Common myeloid progenitor, CD34-positive (primary cell): ENCODE results near the gene TSPAN12.

Source experiments
- CTCF ChIA-PET: fragments of 350-600 bp; sonication (Branson Sonifier 250); formaldehyde crosslinking; loops from one replicate; lab custom pipeline; 2021; ENCODE audit warnings: antibody characterized with exemption; lab: Charles Lee
- POLR2A ChIA-PET: fragments of 350-600 bp; sonication (Branson Sonifier 250); formaldehyde crosslinking; loops from one replicate; lab custom pipeline; 2021; ENCODE audit warnings: antibody characterized with exemption; lab: Charles Lee
- DNase-seq, 3 donors: peaks; one replicate each; pipeline versions ENCODE4 v3.0.0 to v3.0.0-alpha.2; 2013
- H3K27ac ChIP-seq, 2 experiments: 1 replicate in 1 of 2; 2 replicates in 1 of 2; pipeline ENCODE4 v1.7.0; 2013; ENCODE audit warnings: inconsistent platforms in 2 of 2, low read length in 2 of 2, mild to moderate bottlenecking in 2 of 2, low read depth in 1 of 2, moderate library complexity in 1 of 2; ENCODE audit not compliant: severe bottlenecking in 2 of 2, insufficient read depth in 1 of 2, poor library complexity in 1 of 2
- H3K27me3 ChIP-seq, 5 experiments: replicated peaks in 2 of 5; 1 replicate in 3 of 5; 2 replicates in 2 of 5; pipeline versions ENCODE4 v1.6.1 to v1.7.0; 2013; ENCODE audit warnings: low read length in 4 of 5, mild to moderate bottlenecking in 2 of 5, moderate library complexity in 2 of 5, inconsistent platforms in 1 of 5; ENCODE audit not compliant: insufficient read depth in 5 of 5, control insufficient read depth in 4 of 5
- H3K36me3 ChIP-seq, 4 experiments: 1 replicate in 2 of 4; 2 replicates in 2 of 4; pipeline versions ENCODE4 v1.6.1 to v1.7.0; 2013; ENCODE audit warnings: low read length in 3 of 4, control low read depth in 1 of 4, mild to moderate bottlenecking in 1 of 4; ENCODE audit not compliant: control insufficient read depth in 4 of 4, insufficient read depth in 4 of 4
- H3K4me1 ChIP-seq, 4 experiments: 1 replicate in 3 of 4; 2 replicates in 1 of 4; pipeline versions ENCODE4 v1.6.1 to v1.7.1; 2013; ENCODE audit warnings: low read length in 3 of 4, mild to moderate bottlenecking in 3 of 4, control low read depth in 1 of 4, inconsistent platforms in 1 of 4, moderate library complexity in 1 of 4; ENCODE audit not compliant: control insufficient read depth in 4 of 4, insufficient read depth in 4 of 4; ENCODE audit errors: control extremely low read depth in 1 of 4
- H3K4me3 ChIP-seq, 7 experiments: 1 replicate in 4 of 7; 2 replicates in 3 of 7; pipeline versions ENCODE4 v1.5.1 to v1.7.0; 2013; ENCODE audit warnings: mild to moderate bottlenecking in 7 of 7, low read length in 6 of 7, moderate library complexity in 6 of 7, inconsistent platforms in 2 of 7, low read depth in 2 of 7, control low read depth in 1 of 7; ENCODE audit not compliant: insufficient read depth in 4 of 7, control insufficient read depth in 1 of 7; ENCODE audit errors: extremely low read depth in 1 of 7
- H3K9me3 ChIP-seq, 5 experiments: 1 replicate in 4 of 5; 2 replicates in 1 of 5; pipeline versions ENCODE4 v1.6.1 to v1.7.1; 2013; ENCODE audit warnings: low read length in 4 of 5, mild to moderate bottlenecking in 2 of 5, inconsistent platforms in 1 of 5, low read depth in 1 of 5, moderate library complexity in 1 of 5; ENCODE audit not compliant: control insufficient read depth in 4 of 5, insufficient read depth in 2 of 5; ENCODE audit errors: control extremely low read depth in 1 of 5
- WGBS: methylation state at CpG from one replicate; pipeline ENCODE4 v1.1.5; 2013; ENCODE audit not compliant: insufficient coverage; 5-methylcytosine and 5-hydroxymethylcytosine counted together

Gene TSPAN12

GRCh38 chr7:120874722-120875121 is 16.8 kb upstream of the TSPAN12 start:
- no peaks in the 10 kb centered on the region for H3K9me3 ChIP-seq
- peaks cover 0 to 6% (median 0%) of the 10 kb centered on the region in 5 experiments for H3K27me3 ChIP-seq
- WGBS: 100% methylated on average over 1 of the region's 3 CpGs
- no peak overlapping the region for H3K4me3 ChIP-seq
- no peaks in the 10 kb centered on the region for H3K36me3 ChIP-seq
- H3K4me1 ChIP-seq: no peaks in the 10 kb centered on the region
- ChIA-PET POLR2A (no interaction called here), CTCF (no interaction called here)
- no peak overlapping the region for H3K27ac ChIP-seq
- no peak for DNase-seq

GRCh38 chr7:120874016-120874415 is 16.1 kb upstream of the TSPAN12 start:
- no peak for DNase-seq
- Histone ChIP-seq H3K9me3 (no peaks in the 10 kb centered on the region), H3K36me3 (no peaks in the 10 kb centered on the region), H3K27me3 (peaks cover 0 to 6% (median 0%) of the 10 kb centered on the region in 5 experiments), H3K27ac (no peak overlapping the region), H3K4me3 (no peak overlapping the region), H3K4me1 (no peaks in the 10 kb centered on the region)
- WGBS: 93% methylated on average over 1 of the region's 1 CpG
- POLR2A ChIA-PET: no interaction called here
- CTCF ChIA-PET: no interaction called here

GRCh38 chr7:120873401-120873800 is 15.5 kb upstream of the TSPAN12 start:
- WGBS: no CpG with 5 or more reads among the region's 4 CpGs
- no peaks in the 10 kb centered on the region for H3K9me3 ChIP-seq
- DNase-seq: no peak
- peaks cover 0 to 6% (median 0%) of the 10 kb centered on the region in 5 experiments for H3K27me3 ChIP-seq
- no peaks in the 10 kb centered on the region for H3K36me3 ChIP-seq
- H3K27ac ChIP-seq: no peak overlapping the region
- ChIA-PET CTCF (no interaction called here), POLR2A (no interaction called here)
- no peaks in the 10 kb centered on the region for H3K4me1 ChIP-seq
- H3K4me3 ChIP-seq: no peak overlapping the region

- H3K4me3 ChIP-seq: no peak overlapping the region
- WGBS: no CpG with 5 or more reads among the region's 2 CpGs
- no peak overlapping the region for H3K27ac ChIP-seq
- no peaks in the 10 kb centered on the region for H3K9me3 ChIP-seq
- no peaks in the 10 kb centered on the region for H3K36me3 ChIP-seq
- H3K27me3 ChIP-seq: peaks cover 0 to 5% (median 0%) of the 10 kb centered on the region in 5 experiments
- DNase-seq: no peak
- H3K4me1 ChIP-seq: no peaks in the 10 kb centered on the region
- CTCF ChIA-PET: no interaction called here
- POLR2A ChIA-PET: no interaction called here
These were observed 11.8 kb upstream of the TSPAN12 start for GRCh38 chr7:120869700-120870099.

GRCh38 chr7:120867932-120868331 is 10.0 kb upstream of the TSPAN12 start:
- Histone ChIP-seq H3K27me3 (peaks cover 0 to 5% (median 0%) of the 10 kb centered on the region in 5 experiments), H3K4me1 (no peaks in the 10 kb centered on the region), H3K36me3 (no peaks in the 10 kb centered on the region), H3K27ac (no peak overlapping the region), H3K9me3 (no peaks in the 10 kb centered on the region), H3K4me3 (no peak overlapping the region)
- WGBS: 80% methylated on average over 1 of the region's 1 CpG
- CTCF ChIA-PET: interaction anchor here (1.5 kb wide), 1 partner anchor 10 kb away, joined by 3 read pairs; no protein-coding TSS in a partner anchor
- no peak for DNase-seq
- POLR2A ChIA-PET: no interaction called here

- Histone ChIP-seq H3K9me3 (no peaks in the 10 kb centered on the region), H3K36me3 (no peaks in the 10 kb centered on the region), H3K4me3 (no peak overlapping the region), H3K4me1 (no peaks in the 10 kb centered on the region), H3K27ac (no peak overlapping the region), H3K27me3 (peaks cover 0 to 8% (median 0%) of the 10 kb centered on the region in 5 experiments)
- POLR2A ChIA-PET: no interaction called here
- DNase-seq: no peak
- CTCF ChIA-PET: interaction anchor here (1.0 kb wide), 1 partner anchor 122 kb away, joined by 3 read pairs; no protein-coding TSS in a partner anchor
- WGBS: no CpG with 5 or more reads among the region's 1 CpG
These were observed 7.4 kb upstream of the TSPAN12 start for GRCh38 chr7:120865191-120865981.

- no peak overlapping the region for H3K4me3 ChIP-seq
- CTCF ChIA-PET: no interaction called here
These were observed 6.4 kb upstream of the TSPAN12 start for GRCh38 chr7:120864141-120864900.

More at GRCh38 chr7:120864141-120864900, 6.4 kb upstream of the TSPAN12 start:
- Histone ChIP-seq H3K9me3 (peaks cover 0 to 3% (median 0%) of the 10 kb centered on the region in 5 experiments), H3K27me3 (peaks cover 0 to 11% (median under 1%) of the 10 kb centered on the region in 5 experiments), H3K4me1 (no peaks in the 10 kb centered on the region), H3K27ac (no peak overlapping the region), H3K36me3 (no peaks in the 10 kb centered on the region)
- no peak for DNase-seq
- POLR2A ChIA-PET: no interaction called here
- WGBS: 98% methylated on average over 6 of the region's 6 CpGs
